H9 (cell line): ENCODE data around the gene FASTK. TPM values are rescaled to one million over a fixed set of nuclear protein-coding genes. Genes with fewer than 3 reads are reported as not detected.

Source experiments
- DNase-seq: peaks from one replicate; pipeline ENCODE4 v3.0.0-alpha.2; 2017
- H2AFZ ChIP-seq: one replicate; pipeline ENCODE4 v1.6.1; 2013; ENCODE audit warnings: mild to moderate bottlenecking, low read length, control low read depth, moderate library complexity
- H2AK5ac ChIP-seq: 2 replicates; pipeline ENCODE4 v1.6.1; 2013; ENCODE audit warnings: low read length, control low read depth, mixed read lengths; ENCODE audit not compliant: insufficient read length
- H2BK120ac ChIP-seq: one replicate; pipeline ENCODE4 v1.6.1; 2013; ENCODE audit warnings: low read depth, mild to moderate bottlenecking, low read length, control low read depth, inconsistent platforms; ENCODE audit not compliant: poor library complexity, severe bottlenecking
- H2BK12ac ChIP-seq: 2 replicates; pipeline ENCODE4 v1.6.1; 2013; ENCODE audit warnings: low read length, control low read depth, mixed read lengths, low read depth; ENCODE audit not compliant: insufficient read length
- H2BK15ac ChIP-seq: 2 replicates; pipeline ENCODE4 v1.6.1; 2013; ENCODE audit warnings: low read depth, low read length, control low read depth
- H2BK20ac ChIP-seq: one replicate; pipeline ENCODE4 v1.6.1; 2013; ENCODE audit warnings: low read depth, mild to moderate bottlenecking, low read length, control low read depth, inconsistent platforms; ENCODE audit not compliant: poor library complexity, severe bottlenecking
- H2BK5ac ChIP-seq: 2 replicates; pipeline ENCODE4 v1.6.1; 2013; ENCODE audit warnings: low read length, control low read depth, mixed read lengths; ENCODE audit not compliant: insufficient read length
- H3K14ac ChIP-seq: 2 replicates; pipeline ENCODE4 v1.6.1; 2013; ENCODE audit warnings: low read length, control low read depth; ENCODE audit not compliant: insufficient read depth
- H3K18ac ChIP-seq: 2 replicates; pipeline ENCODE4 v1.6.1; 2013; ENCODE audit warnings: low read depth, mild to moderate bottlenecking, mixed read lengths, low read length, control low read depth; ENCODE audit not compliant: insufficient read length
- H3K23ac ChIP-seq: 2 replicates; pipeline ENCODE4 v1.6.1; 2013; ENCODE audit warnings: low read length, control low read depth, mixed read lengths, low read depth; ENCODE audit not compliant: insufficient read length
- H3K23me2 ChIP-seq: 2 replicates; pipeline ENCODE4 v1.6.1; 2013; ENCODE audit warnings: low read depth, mild to moderate bottlenecking, mixed read lengths, low read length, control low read depth; ENCODE audit not compliant: insufficient read length, poor library complexity, severe bottlenecking
- H3K27ac ChIP-seq: 2 replicates; pipeline ENCODE4 v1.5.1; 2013; ENCODE audit warnings: low read length, control low read depth, mixed read lengths, low read depth; ENCODE audit not compliant: insufficient read length
- H3K27me3 ChIP-seq: 2 replicates; pipeline ENCODE4 v1.6.1; 2013; ENCODE audit warnings: low read length, control low read depth, inconsistent platforms; ENCODE audit not compliant: insufficient read depth
- H3K4ac ChIP-seq: 2 replicates; pipeline ENCODE4 v1.6.1; 2013; ENCODE audit warnings: low read depth, mild to moderate bottlenecking, control low read depth, inconsistent platforms, low read length, moderate library complexity
- H3K4me1 ChIP-seq: 2 replicates; pipeline ENCODE4 v1.6.1; 2013; ENCODE audit warnings: low read length, control low read depth, inconsistent platforms; ENCODE audit not compliant: insufficient read depth
- H3K4me2 ChIP-seq: 2 replicates; pipeline ENCODE4 v1.6.1; 2013; ENCODE audit warnings: low read length, control low read depth, mixed read lengths; ENCODE audit not compliant: insufficient read length, insufficient read depth
- H3K56ac ChIP-seq: 2 replicates; pipeline ENCODE4 v1.6.1; 2013; ENCODE audit warnings: low read depth, mild to moderate bottlenecking, mixed read lengths, low read length, control low read depth; ENCODE audit not compliant: insufficient read length
- H3K79me1 ChIP-seq: 2 replicates; pipeline ENCODE4 v1.6.1; 2013; ENCODE audit warnings: low read depth, mild to moderate bottlenecking, moderate library complexity, low read length, control low read depth, inconsistent platforms; ENCODE audit not compliant: insufficient read depth, poor library complexity, severe bottlenecking
- H3K79me2 ChIP-seq: 2 replicates; pipeline ENCODE4 v1.6.1; 2013; ENCODE audit warnings: low read length, control low read depth, inconsistent platforms; ENCODE audit not compliant: insufficient read depth
- H3K9ac ChIP-seq: 2 replicates; pipeline ENCODE4 v1.6.1; 2013; ENCODE audit warnings: low read length, control low read depth, mixed read lengths; ENCODE audit not compliant: insufficient read length; ENCODE audit errors: extremely low read depth
- H3K9me3 ChIP-seq: one replicate; pipeline ENCODE4 v1.6.1; 2013; ENCODE audit warnings: low read depth, low read length, inconsistent platforms; ENCODE audit not compliant: control insufficient read depth
- H3T11ph ChIP-seq: one replicate; pipeline ENCODE4 v1.6.1; 2013; ENCODE audit warnings: mild to moderate bottlenecking, low read length, control low read depth, inconsistent platforms
- H4K20me1 ChIP-seq: one replicate; pipeline ENCODE4 v1.6.1; 2013; ENCODE audit not compliant: control insufficient read depth, insufficient read length, insufficient read depth
- H4K5ac ChIP-seq: 2 replicates; pipeline ENCODE4 v1.6.1; 2013; ENCODE audit warnings: low read depth, mild to moderate bottlenecking, mixed read lengths, low read length, control low read depth; ENCODE audit not compliant: insufficient read length
- H4K8ac ChIP-seq: replicated peaks from 2 replicates; pipeline ENCODE4 v1.6.1; 2013; ENCODE audit warnings: low read length, control low read depth, mixed read lengths, low read depth; ENCODE audit not compliant: insufficient read length
- H4K91ac ChIP-seq: 2 replicates; pipeline ENCODE4 v1.6.1; 2013; ENCODE audit warnings: low read depth, mild to moderate bottlenecking, moderate library complexity, mixed read lengths, low read length, control low read depth; ENCODE audit not compliant: insufficient read length
- H3K27ac Mint-ChIP-seq, 3 experiments: 2 replicates in 2 of 3; 3 replicates in 1 of 3; pipeline ENCODE4 v1.8.0; 2020 to 2021; ENCODE audit warnings: mixed read lengths in 3 of 3, mild to moderate bottlenecking in 1 of 3, moderate library complexity in 1 of 3
- H3K27me3 Mint-ChIP-seq: 2 replicates; pipeline ENCODE4 v1.8.0; 2021; ENCODE audit warnings: low read depth, mild to moderate bottlenecking, moderate library complexity, mixed read lengths
- H3K36me3 Mint-ChIP-seq, 3 experiments: 2 replicates in 2 of 3; 3 replicates in 1 of 3; pipeline ENCODE4 v1.8.0; 2020 to 2021; ENCODE audit warnings: low read depth in 3 of 3, mixed read lengths in 3 of 3; ENCODE audit not compliant: insufficient read depth in 1 of 3
- H3K4me1 Mint-ChIP-seq, 2 experiments: 2 replicates each; pipeline ENCODE4 v1.8.0; 2020; ENCODE audit warnings: mixed read lengths in 2 of 2
- H3K4me3 Mint-ChIP-seq, 2 experiments: 2 replicates in 1 of 2; 3 replicates in 1 of 2; pipeline ENCODE4 v1.8.0; 2020 to 2021; ENCODE audit warnings: mild to moderate bottlenecking in 2 of 2, mixed read lengths in 2 of 2, moderate library complexity in 1 of 2
- H3K9me3 Mint-ChIP-seq, 2 experiments: 2 replicates in 1 of 2; 3 replicates in 1 of 2; pipeline ENCODE4 v1.8.0; 2020; ENCODE audit warnings: mild to moderate bottlenecking in 2 of 2, mixed read lengths in 2 of 2, moderate library complexity in 1 of 2
- WGBS: extraction: QIAGEN DNeasy Blood & Tissue Kit; methylation state at CpG from one replicate; pipeline ENCODE4 v1.1.7; 2013; ENCODE audit warnings: missing lambda C conversion rate, low lambda C conversion rate, mixed read lengths; ENCODE audit not compliant: insufficient read length; ENCODE audit errors: extremely low coverage; 5-methylcytosine and 5-hydroxymethylcytosine counted together
- total RNA-seq: library from RNA; stranded (reverse); gene quantifications from 2 replicates; pipeline ENCODE4 v1.2.1, GENCODE V29; 2021
- TF ChIP-seq, protein P1 (sequence below): fragments of 200-600 bp; sonication (generic); conservative IDR thresholded peaks from 3 replicates; pipeline ENCODE4 v1.8.0; 2021; ENCODE audit warnings: antibody characterized with exemption, mild to moderate bottlenecking

The FASTK gene
- total RNA-seq, 1 experiment from 2014 or later, result 57.8 TPM

DNA sequence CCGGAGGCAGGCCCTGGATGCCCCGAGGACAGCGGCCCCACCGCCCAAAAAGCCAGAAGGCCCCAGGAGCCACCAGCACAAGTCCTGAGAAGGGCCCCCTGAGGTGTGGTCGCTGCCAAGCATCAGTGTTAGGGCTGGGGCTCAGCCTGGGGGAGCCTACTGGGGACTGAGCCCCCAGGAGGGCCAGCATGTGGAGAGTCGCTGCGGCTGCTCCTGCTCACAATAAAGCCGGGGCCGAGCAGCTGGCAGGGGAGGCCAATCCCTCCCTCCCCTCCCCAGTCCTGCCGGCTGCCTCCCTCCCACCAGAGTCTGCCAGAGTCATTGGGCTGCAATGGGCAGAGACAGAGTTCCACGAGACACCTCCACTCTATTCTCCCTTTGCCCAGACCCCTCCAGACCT, 35.3 kb downstream of the FASTK start:
- Histone ChIP-seq H3K27ac (no peak overlapping the region), H2BK12ac (no peak overlapping the region), H3K79me2 (no peaks in the 10 kb centered on the region), H3T11ph (no peak overlapping the region), H3K23ac (no peak overlapping the region), H2AK5ac (no peak overlapping the region), H3K9me3 (no peaks in the 10 kb centered on the region), H2BK120ac (no peak overlapping the region), H3K4ac (no peak overlapping the region), H3K9ac (no peak overlapping the region), H3K23me2 (no peaks in the 10 kb centered on the region), H3K14ac (no peak overlapping the region), H2AFZ (no peak overlapping the region), H4K8ac (no peak overlapping the region), H4K91ac (no peak overlapping the region), H3K56ac (no peak overlapping the region), H4K5ac (no peak overlapping the region), H2BK20ac (no peak overlapping the region), H3K4me1 (no peaks in the 10 kb centered on the region), H4K20me1 (no peaks in the 10 kb centered on the region), H3K4me2 (no peak overlapping the region), H2BK5ac (no peak overlapping the region), H3K79me1 (no peaks in the 10 kb centered on the region), H3K27me3 (peaks cover 3% of the 10 kb centered on the region; the same call in 1 of the 2 replicates), H2BK15ac (no peak overlapping the region), H3K18ac (no peak overlapping the region)
- H3K27ac Mint-ChIP-seq, result no peak overlapping the region
- H3K36me3 Mint-ChIP-seq, result no peaks in the 10 kb centered on the region; a peak in 1 of 7 replicates
- no CpG with 5 or more reads among the region's 11 CpGs for WGBS
- no peak overlapping the region for H3K4me3 Mint-ChIP-seq
- TF ChIP-seq, protein P1, sequence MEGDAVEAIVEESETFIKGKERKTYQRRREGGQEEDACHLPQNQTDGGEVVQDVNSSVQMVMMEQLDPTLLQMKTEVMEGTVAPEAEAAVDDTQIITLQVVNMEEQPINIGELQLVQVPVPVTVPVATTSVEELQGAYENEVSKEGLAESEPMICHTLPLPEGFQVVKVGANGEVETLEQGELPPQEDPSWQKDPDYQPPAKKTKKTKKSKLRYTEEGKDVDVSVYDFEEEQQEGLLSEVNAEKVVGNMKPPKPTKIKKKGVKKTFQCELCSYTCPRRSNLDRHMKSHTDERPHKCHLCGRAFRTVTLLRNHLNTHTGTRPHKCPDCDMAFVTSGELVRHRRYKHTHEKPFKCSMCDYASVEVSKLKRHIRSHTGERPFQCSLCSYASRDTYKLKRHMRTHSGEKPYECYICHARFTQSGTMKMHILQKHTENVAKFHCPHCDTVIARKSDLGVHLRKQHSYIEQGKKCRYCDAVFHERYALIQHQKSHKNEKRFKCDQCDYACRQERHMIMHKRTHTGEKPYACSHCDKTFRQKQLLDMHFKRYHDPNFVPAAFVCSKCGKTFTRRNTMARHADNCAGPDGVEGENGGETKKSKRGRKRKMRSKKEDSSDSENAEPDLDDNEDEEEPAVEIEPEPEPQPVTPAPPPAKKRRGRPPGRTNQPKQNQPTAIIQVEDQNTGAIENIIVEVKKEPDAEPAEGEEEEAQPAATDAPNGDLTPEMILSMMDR, result no peak
- no peaks in the 10 kb centered on the region for H3K4me1 Mint-ChIP-seq
- no peaks in the 10 kb centered on the region; a peak in 1 of 5 replicates for H3K9me3 Mint-ChIP-seq
- H3K27me3 Mint-ChIP-seq, result peaks cover 33% of the 10 kb centered on the region
- no peak for DNase-seq
